HL-60/S4 (cell line): ENCODE results near the gene RAB6C.
"Not testable (repeated sequence)": the region's sequence is repeated elsewhere in the genome, so short reads cannot be mapped to it uniquely, and the experiment has no call there.

ENCODE experiments used
- in situ Hi-C: fragments of 300-500 bp; cut with MboI; formaldehyde crosslinking; loops from 2 replicates; pipeline ENCODE4 v1.14.3; 2022; ENCODE audit warnings: low sequenced_read_pairs

RAB6C gene

GRCh38 chr2:129992415-129993006, 13.0 kb downstream of the RAB6C start:
- in situ Hi-C loops, result not testable (repeated sequence)

- in situ Hi-C loops, result not testable (repeated sequence)
These were observed 13.7 kb downstream of the RAB6C start for GRCh38 chr2:129993151-129993550.

- in situ Hi-C loops, result not testable (repeated sequence)
These were observed 17.3 kb downstream of the RAB6C start for GRCh38 chr2:129996657-129997237.

- in situ Hi-C loops, result not testable (repeated sequence)
These were observed 19.3 kb downstream of the RAB6C start for GRCh38 chr2:129998771-129999170.

GRCh38 chr2:130005862-130006261, 26.4 kb downstream of the RAB6C start:
- in situ Hi-C loops, result not testable (repeated sequence)

- in situ Hi-C loops, result not testable (repeated sequence)
These were observed 37.2 kb downstream of the RAB6C start for GRCh38 chr2:130016701-130017100.

- in situ Hi-C loops, result no loop called here
These were observed 39.9 kb downstream of the RAB6C start for GRCh38 chr2:130019402-130019801.

- in situ Hi-C loops, result not testable (repeated sequence)
These were observed 40.6 kb downstream of the RAB6C start for GRCh38 chr2:130020069-130020468.

GRCh38 chr2:130025931-130026330, 46.5 kb downstream of the RAB6C start:
- in situ Hi-C loops, result not testable (repeated sequence)
